SK-N-SH treated with all-trans-retinoic acid at 6 μM for 48 hours (cell line): ENCODE data around the gene FAM200B.

ENCODE experiments used
- ARNTL ChIP-seq: fragments of 450-650 bp; formaldehyde crosslinking; IDR thresholded peaks from 2 replicates; pipeline ENCODE4 v1.5.0; 2020; ENCODE audit warnings: low read depth, mild to moderate bottlenecking, moderate library complexity, borderline replicate concordance
- CREB5 ChIP-seq: fragments of 250-450 bp; sonication (Bioruptor Pico); IDR thresholded peaks from 2 replicates; pipeline ENCODE4 v1.5.1; 2020; ENCODE audit warnings: low read depth, mild to moderate bottlenecking, moderate library complexity
- PATZ1 ChIP-seq: fragments of 250-450 bp; sonication (Bioruptor Pico); IDR thresholded peaks from 2 replicates; pipeline ENCODE4 v1.8.0; 2020; ENCODE audit warnings: mild to moderate bottlenecking, moderate library complexity, borderline replicate concordance
- POU6F1 ChIP-seq: fragments of 250-450 bp; sonication (Bioruptor Pico); IDR thresholded peaks from 2 replicates; pipeline ENCODE4 v1.8.0; 2021; ENCODE audit warnings: low read depth, mild to moderate bottlenecking, moderate library complexity, borderline replicate concordance
- PPARA ChIP-seq: fragments of 250-450 bp; sonication (Bioruptor Pico); IDR thresholded peaks from 2 replicates; pipeline ENCODE4 v1.5.0; 2020; ENCODE audit warnings: mild to moderate bottlenecking, borderline replicate concordance
- TSHZ2 ChIP-seq: fragments of 250-450 bp; sonication (Bioruptor Pico); IDR thresholded peaks from 2 replicates; pipeline ENCODE4 v1.5.0; 2020; ENCODE audit warnings: mild to moderate bottlenecking, moderate library complexity
- ZC3H10 ChIP-seq: fragments of 250-450 bp; sonication (Bioruptor Pico); IDR thresholded peaks from 2 replicates; pipeline ENCODE4 v1.5.1; 2021; ENCODE audit warnings: mild to moderate bottlenecking, moderate library complexity
- ZFP3 ChIP-seq: fragments of 250-450 bp; sonication (Bioruptor Pico); IDR thresholded peaks from 2 replicates; pipeline ENCODE4 v1.5.0; 2020; ENCODE audit warnings: mild to moderate bottlenecking, moderate library complexity
- ZNF565 ChIP-seq: fragments of 450-650 bp; formaldehyde crosslinking; conservative IDR thresholded peaks from 2 replicates; pipeline ENCODE4 v1.5.0; 2020; ENCODE audit warnings: low read depth, mild to moderate bottlenecking, moderate library complexity
- ZNF70 ChIP-seq: fragments of 450-650 bp; formaldehyde crosslinking; IDR thresholded peaks from 2 replicates; pipeline ENCODE4 v1.5.0; 2020; ENCODE audit warnings: mild to moderate bottlenecking, moderate library complexity
- ZNF8 ChIP-seq: fragments of 450-650 bp; formaldehyde crosslinking; IDR thresholded peaks from 2 replicates; pipeline ENCODE4 v1.5.0; 2020; ENCODE audit warnings: mild to moderate bottlenecking, moderate library complexity

- no peak for TF ChIP-seq ZNF565
- no peak for TF ChIP-seq TSHZ2 (CRISPR knock-in tag)
- TF ChIP-seq ZNF8 (CRISPR knock-in tag): no peak
- TF ChIP-seq PATZ1 (CRISPR knock-in tag): no peak
- no peak for TF ChIP-seq ZNF70 (CRISPR knock-in tag)
- TF ChIP-seq ARNTL (CRISPR knock-in tag): no peak
- no peak for TF ChIP-seq CREB5
- TF ChIP-seq ZFP3 (CRISPR knock-in tag): no peak
- no peak for TF ChIP-seq ZC3H10
- no peak for TF ChIP-seq POU6F1
- TF ChIP-seq PPARA (CRISPR knock-in tag): no peak
Measured at GRCh38 chr4:15711762-15712161, 30.1 kb downstream of the FAM200B start.
